Gastroesophageal sphincter (tissue), 4 donors: ENCODE results near the gene ACOT4. TPM values are rescaled to one million over a fixed set of nuclear protein-coding genes. Genes with fewer than 3 reads are reported as not detected.
A peak's percentile ranks its signal among the peaks of the same experiment; 100 is the strongest.
"Not testable (repeated sequence)": the region's sequence is repeated elsewhere in the genome, so short reads cannot be mapped to it uniquely, and the experiment has no call there.

Experiments used
- ATAC-seq: fragments of 150-250 bp; one replicate; pipeline ENCODE4 v1.9.1; 2016; ENCODE audit warnings: mild to moderate bottlenecking, moderate library complexity
- H3K27ac ChIP-seq, 4 donors: fragments of 200-600 bp; sonication (generic) in 3 of 4; 1 replicate in 3 of 4; 2 replicates in 1 of 4; pipeline ENCODE4 v1.5.1; 2016 to 2019
- H3K27me3 ChIP-seq: fragments of 200-600 bp; sonication (generic); one replicate; pipeline ENCODE4 v1.5.1; 2019
- H3K36me3 ChIP-seq, 2 donors: fragments of 200-600 bp; sonication (generic); one replicate each; pipeline ENCODE4 v1.5.1; 2019; ENCODE audit warnings: control low read depth in 1 of 2
- H3K4me1 ChIP-seq, 3 donors: fragments of 200-600 bp; sonication (generic); 1 replicate in 2 of 3; 2 replicates in 1 of 3; pipeline ENCODE4 v1.5.1; 2016 to 2019; ENCODE audit warnings: control low read depth in 2 of 3
- H3K4me3 ChIP-seq, 2 donors: fragments of 200-600 bp; sonication (generic); one replicate each; pipeline ENCODE4 v1.5.1; 2019; ENCODE audit warnings: mild to moderate bottlenecking in 1 of 2, moderate library complexity in 1 of 2
- H3K9me3 ChIP-seq, 3 donors: fragments of 200-600 bp; sonication (generic); one replicate each; pipeline ENCODE4 v1.5.1; 2017 to 2019; ENCODE audit warnings: control low read depth in 2 of 3
- EP300 ChIP-seq: sonication (generic); formaldehyde crosslinking; IDR thresholded peaks from one replicate; pipeline ENCODE4 v1.6.1; 2017; ENCODE audit warnings: antibody characterized with exemption, mild to moderate bottlenecking
- POLR2A ChIP-seq, 2 donors: fragments of 450-650 bp; IDR thresholded peaks; one replicate each; pipeline ENCODE4 v1.6.1; 2017; ENCODE audit warnings: antibody characterized with exemption in 2 of 2, mild to moderate bottlenecking in 2 of 2, moderate library complexity in 1 of 2
- POLR2AphosphoS5 ChIP-seq: sonication (generic); formaldehyde crosslinking; IDR thresholded peaks from one replicate; pipeline ENCODE4 v1.6.1; 2017; ENCODE audit warnings: antibody characterized with exemption
- WGBS, 2 donors: methylation state at CpG; one replicate each; pipeline ENCODE4 v1.1.5; 2018; ENCODE audit warnings: low coverage in 1 of 2; 5-methylcytosine and 5-hydroxymethylcytosine counted together
- total RNA-seq, 4 donors: library from RNA; depleted of rRNA; stranded (reverse); fragments of >200 nt; gene quantifications; one replicate each; pipeline ENCODE4 v1.1.0, GENCODE V29; 2016
- TF ChIP-seq, protein P1 (sequence below), 4 experiments: fragments of 200-600 bp in 2 of 4; fragments of 450-650 bp in 2 of 4; sonication (generic) in 1 of 4; IDR thresholded peaks; one replicate each; pipeline ENCODE4 v1.5.1; 2017 to 2019; ENCODE audit warnings: antibody characterized with exemption in 4 of 4, mild to moderate bottlenecking in 2 of 4, moderate library complexity in 2 of 4

Gene ACOT4, protein sequence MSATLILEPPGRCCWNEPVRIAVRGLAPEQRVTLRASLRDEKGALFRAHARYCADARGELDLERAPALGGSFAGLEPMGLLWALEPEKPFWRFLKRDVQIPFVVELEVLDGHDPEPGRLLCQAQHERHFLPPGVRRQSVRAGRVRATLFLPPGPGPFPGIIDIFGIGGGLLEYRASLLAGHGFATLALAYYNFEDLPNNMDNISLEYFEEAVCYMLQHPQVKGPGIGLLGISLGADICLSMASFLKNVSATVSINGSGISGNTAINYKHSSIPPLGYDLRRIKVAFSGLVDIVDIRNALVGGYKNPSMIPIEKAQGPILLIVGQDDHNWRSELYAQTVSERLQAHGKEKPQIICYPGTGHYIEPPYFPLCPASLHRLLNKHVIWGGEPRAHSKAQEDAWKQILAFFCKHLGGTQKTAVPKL
- under 1 TPM in 2 of 4 donors, not detected in 2; 0.31 to 0.50 TPM for total RNA-seq

DNA sequence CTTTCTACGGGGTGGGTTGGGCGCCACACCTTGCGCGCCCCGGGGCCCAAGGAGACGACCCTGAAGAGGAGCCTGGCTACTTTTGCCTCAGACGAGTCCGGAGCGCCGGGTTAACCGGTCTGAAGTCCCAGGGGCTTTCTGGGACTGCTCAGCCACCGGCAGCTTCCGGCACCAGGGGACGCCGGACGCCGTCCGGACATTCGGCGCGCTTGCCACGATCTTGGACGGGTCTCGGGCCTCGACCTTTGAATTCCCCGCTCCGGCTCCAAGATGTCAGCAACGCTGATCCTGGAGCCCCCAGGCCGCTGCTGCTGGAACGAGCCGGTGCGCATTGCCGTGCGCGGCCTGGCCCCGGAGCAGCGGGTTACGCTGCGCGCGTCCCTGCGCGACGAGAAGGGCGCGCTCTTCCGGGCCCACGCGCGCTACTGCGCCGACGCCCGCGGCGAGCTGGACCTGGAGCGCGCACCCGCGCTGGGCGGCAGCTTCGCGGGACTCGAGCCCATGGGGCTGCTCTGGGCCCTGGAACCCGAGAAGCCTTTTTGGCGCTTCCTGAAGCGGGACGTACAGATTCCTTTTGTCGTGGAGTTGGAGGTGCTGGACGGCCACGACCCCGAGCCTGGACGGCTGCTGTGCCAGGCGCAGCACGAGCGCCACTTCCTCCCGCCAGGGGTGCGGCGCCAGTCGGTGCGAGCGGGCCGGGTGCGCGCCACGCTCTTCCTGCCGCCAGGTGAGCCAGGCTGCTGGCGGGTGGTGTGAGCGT lies at the start of gene ACOT4:
Gene ACOT4 (plus strand): TSS at position 184 of the 760 bp plus-strand sequence. CDS start 87 bp downstream, at position 271.
- ATAC-seq = peak; percentile 72
- Histone ChIP-seq H3K27me3 (no peaks in the 10 kb centered on the region), H3K27ac (peak within 1 kb of the TSS in 2 of 4 donors; percentile 27 to 47), H3K4me1 (peaks cover 0 to 11% (median 0%) of the 10 kb centered on the region in 3 donors), H3K9me3 (no peaks in the 10 kb centered on the region), H3K36me3 (peaks cover 0 to 5% of the 10 kb centered on the region in 2 donors), H3K4me3 (peak within 1 kb of the TSS; percentile 32 to 57)
- no peak for TF ChIP-seq POLR2AphosphoS5
- TF ChIP-seq, protein P1, sequence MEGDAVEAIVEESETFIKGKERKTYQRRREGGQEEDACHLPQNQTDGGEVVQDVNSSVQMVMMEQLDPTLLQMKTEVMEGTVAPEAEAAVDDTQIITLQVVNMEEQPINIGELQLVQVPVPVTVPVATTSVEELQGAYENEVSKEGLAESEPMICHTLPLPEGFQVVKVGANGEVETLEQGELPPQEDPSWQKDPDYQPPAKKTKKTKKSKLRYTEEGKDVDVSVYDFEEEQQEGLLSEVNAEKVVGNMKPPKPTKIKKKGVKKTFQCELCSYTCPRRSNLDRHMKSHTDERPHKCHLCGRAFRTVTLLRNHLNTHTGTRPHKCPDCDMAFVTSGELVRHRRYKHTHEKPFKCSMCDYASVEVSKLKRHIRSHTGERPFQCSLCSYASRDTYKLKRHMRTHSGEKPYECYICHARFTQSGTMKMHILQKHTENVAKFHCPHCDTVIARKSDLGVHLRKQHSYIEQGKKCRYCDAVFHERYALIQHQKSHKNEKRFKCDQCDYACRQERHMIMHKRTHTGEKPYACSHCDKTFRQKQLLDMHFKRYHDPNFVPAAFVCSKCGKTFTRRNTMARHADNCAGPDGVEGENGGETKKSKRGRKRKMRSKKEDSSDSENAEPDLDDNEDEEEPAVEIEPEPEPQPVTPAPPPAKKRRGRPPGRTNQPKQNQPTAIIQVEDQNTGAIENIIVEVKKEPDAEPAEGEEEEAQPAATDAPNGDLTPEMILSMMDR (IDR thresholded peaks at IDR 0.05) = peak in 2 of 4 experiments; percentile 6 to 26
- no CpG with 5 or more reads among the region's 89 CpGs for WGBS, 2 donors

DNA sequence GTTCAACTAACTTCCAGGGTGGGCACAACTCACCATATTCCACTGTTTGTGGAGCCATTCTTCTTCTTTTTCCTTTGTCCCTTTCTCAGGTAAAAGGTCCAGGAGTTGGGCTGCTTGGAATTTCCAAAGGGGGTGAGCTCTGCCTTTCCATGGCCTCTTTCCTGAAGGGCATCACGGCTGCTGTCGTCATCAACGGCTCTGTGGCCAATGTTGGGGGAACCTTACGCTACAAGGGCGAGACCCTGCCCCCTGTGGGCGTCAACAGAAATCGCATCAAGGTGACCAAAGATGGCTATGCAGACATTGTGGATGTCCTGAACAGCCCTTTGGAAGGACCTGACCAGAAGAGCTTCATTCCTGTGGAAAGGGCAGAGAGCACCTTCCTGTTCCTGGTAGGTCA lies 48.7 kb upstream of the ACOT4 start:
- ATAC-seq = not testable (repeated sequence)

DNA sequence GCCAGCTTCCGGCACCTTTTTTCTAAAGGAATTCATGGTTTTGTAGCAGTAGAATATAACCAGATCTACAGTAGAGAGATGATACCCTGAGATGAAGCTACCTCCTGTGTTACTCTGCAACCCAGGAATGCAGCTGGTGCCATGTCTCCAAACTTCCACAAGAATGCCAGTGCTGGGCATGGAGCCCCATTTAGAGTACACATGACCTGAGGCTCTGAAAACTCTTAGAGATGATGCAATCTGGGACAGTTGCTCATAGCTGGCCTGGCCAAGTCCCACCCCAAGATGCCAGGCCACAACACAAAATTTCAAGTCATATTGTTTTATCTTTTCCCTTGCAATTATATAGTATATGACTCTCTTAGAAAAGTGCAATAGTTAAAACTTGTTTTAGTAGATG lies 46.3 kb upstream of the ACOT4 start:
- H3K4me3 ChIP-seq, H3K27me3 ChIP-seq, H3K36me3 ChIP-seq, H3K27ac ChIP-seq, H3K9me3 ChIP-seq, H3K4me1 ChIP-seq: not testable (repeated sequence)
- WGBS, 2 donors = no CpG with 5 or more reads among the region's 1 CpG
- peak; percentile 71 for ATAC-seq

More for the DNA sequence above, 48.7 kb upstream of the ACOT4 start:
- H3K36me3 ChIP-seq, H3K4me3 ChIP-seq, H3K4me1 ChIP-seq, H3K27me3 ChIP-seq, H3K9me3 ChIP-seq, H3K27ac ChIP-seq: not testable (repeated sequence)
- WGBS, 2 donors = no CpG with 5 or more reads among the region's 7 CpGs

DNA sequence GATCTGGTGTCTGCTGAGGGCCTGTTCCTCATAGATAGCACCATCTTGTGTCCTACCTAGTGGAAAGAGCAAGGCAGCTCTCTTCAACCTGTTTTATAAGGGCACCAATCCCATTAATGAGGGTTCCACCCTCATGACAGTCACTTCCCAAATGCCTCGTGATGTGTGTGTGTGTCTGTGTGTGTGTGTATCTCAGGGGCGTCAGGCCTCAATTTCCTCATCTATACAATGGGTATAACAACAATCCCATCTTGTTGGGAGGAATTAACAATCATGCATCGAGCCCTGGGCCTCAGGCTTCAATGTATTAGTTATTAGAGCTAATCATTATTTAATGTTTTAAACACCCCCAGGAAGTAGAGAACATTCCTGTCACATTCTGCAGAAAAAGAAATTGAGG lies 42.6 kb upstream of the ACOT4 start:
- not testable (repeated sequence) for H3K27ac ChIP-seq, H3K27me3 ChIP-seq, H3K4me1 ChIP-seq, ATAC-seq, H3K4me3 ChIP-seq, H3K9me3 ChIP-seq, H3K36me3 ChIP-seq
- WGBS, 2 donors = no CpG with 5 or more reads among the region's 3 CpGs

DNA sequence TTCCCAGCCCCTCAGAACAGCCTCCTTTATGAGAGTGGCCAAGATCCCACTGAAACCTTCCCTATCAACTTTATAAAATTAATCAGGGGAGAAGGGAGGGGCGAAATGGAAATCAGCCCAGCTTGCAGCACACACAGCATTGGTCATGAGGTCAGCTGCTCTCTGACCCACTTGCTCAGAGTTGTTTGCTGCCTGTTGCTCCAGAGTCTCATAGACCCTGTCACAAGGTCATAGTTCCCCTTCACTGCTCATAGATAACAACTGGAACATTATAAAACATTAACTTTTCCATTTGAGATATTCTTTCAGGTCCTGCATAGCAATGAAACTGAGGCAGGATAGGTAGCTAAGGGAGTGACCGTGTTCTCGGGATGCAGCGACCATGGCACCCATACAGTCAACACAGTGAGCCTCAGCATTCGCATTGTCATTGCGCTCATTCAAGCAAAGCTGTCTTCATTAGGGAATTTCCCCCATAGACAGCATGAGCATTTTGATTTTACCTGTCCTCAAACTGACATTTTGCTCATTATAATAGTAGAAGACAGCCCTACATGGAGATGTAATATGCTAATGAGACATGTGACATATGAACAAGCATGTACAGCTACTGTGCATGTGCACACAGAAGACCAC lies 41.7 kb upstream of the ACOT4 start:
- H3K27ac ChIP-seq, H3K4me3 ChIP-seq, ATAC-seq, H3K27me3 ChIP-seq, H3K36me3 ChIP-seq, H3K4me1 ChIP-seq, H3K9me3 ChIP-seq: not testable (repeated sequence)
- no CpG with 5 or more reads among the region's 6 CpGs for WGBS, 2 donors

DNA sequence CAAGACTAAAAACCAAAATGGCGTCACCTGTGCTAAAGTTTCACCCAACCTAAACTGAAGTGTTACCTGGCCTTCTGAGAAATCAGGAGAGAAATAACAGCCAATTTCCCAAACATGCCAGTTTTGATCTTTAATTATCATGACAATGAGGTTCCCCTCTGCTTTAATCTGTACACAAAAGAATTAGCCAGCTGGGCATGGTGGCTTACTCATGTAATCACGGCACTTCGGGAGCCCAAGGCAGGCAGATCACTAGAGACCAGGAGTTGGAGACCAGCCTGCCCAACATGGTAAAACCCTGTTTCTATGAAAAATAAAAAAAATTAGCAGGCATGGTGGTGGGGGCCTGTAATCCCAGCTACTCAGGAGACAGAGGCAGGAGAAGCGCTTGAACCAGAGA lies 37.8 kb upstream of the ACOT4 start:
- Histone ChIP-seq H3K4me3 (no peak overlapping the region), H3K36me3 (no peaks in the 10 kb centered on the region), H3K27me3 (no peaks in the 10 kb centered on the region), H3K9me3 (no peaks in the 10 kb centered on the region), H3K27ac (no peak overlapping the region), H3K4me1 (no peaks in the 10 kb centered on the region)
- ATAC-seq = no peak
- TF ChIP-seq EP300 (no peak), POLR2AphosphoS5 (no peak), POLR2A (IDR thresholded peaks at IDR 0.05) (no peak)
- TF ChIP-seq, protein P1 (IDR thresholded peaks at IDR 0.05) = no peak
- 100% methylated on average over 1 of the region's 4 CpGs for WGBS, 2 donors

DNA sequence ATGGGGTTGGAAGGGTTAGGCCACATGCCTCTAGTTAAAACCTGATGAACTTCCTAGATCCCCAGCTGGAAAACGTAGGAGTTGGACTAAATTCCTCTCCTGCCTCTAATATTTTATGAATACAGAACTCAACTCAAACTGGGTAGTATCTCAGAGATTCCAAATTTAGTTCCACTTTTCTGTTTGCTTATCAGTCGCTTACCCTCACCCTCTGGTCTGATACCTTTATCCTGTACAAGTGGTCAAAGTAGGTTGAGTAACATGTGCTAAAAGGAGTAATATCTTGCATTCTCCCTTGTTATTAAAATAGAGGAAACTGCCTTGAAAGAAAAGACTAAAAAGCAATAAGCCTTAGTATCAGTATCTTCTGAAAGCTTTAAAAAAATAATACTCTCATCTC lies 34.5 kb upstream of the ACOT4 start:
- ATAC-seq, H3K36me3 ChIP-seq, H3K9me3 ChIP-seq, H3K4me3 ChIP-seq, H3K27me3 ChIP-seq, H3K27ac ChIP-seq, H3K4me1 ChIP-seq: not testable (repeated sequence)
- WGBS, 2 donors = 29% methylated on average over 1 of the region's 2 CpGs; no CpG with 5 or more reads in 1 of the 2 donors

DNA sequence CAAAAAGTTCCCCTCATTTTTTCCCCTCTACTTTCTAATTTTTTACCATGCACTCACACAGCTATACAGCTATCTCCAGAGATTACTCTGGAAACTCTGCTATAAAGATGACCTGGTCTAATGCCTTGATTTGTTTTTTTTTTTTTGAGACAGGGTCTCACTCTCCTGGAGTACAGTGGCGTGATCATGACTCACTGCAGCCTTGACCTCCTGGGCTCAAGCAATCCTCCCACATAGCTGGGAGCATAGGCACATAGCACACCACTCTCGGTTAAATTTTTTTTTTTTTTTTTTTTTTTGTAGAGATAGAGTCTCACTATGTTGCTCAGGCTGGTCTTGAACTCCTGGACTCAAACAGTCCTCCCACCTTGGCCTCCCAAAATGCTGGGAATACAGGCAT lies 33.4 kb upstream of the ACOT4 start:
- not testable (repeated sequence) for ATAC-seq, H3K9me3 ChIP-seq, H3K36me3 ChIP-seq, H3K27ac ChIP-seq, H3K27me3 ChIP-seq, H3K4me1 ChIP-seq, H3K4me3 ChIP-seq
- no CpG with 5 or more reads among the region's 2 CpGs for WGBS, 2 donors

DNA sequence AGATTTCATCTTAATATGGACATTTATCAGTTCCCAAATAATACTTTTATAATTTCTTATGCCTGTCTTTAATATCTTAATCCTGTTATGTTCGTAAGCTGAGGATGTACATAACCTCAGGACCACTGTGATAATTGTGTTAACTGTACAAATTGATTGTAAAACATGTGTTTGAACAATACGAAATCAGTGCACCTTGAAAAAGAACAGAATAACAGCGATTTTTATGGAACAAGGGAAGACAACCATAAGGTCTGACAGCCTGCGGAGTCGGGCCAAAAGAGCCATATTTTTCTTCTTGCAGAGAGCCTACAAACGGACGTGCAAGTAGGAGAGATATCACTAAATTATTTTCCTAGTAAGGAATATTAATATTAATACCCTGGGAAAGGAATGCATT lies 29.4 kb upstream of the ACOT4 start:
- H3K4me3 ChIP-seq, H3K27me3 ChIP-seq, H3K27ac ChIP-seq, H3K36me3 ChIP-seq, H3K9me3 ChIP-seq, H3K4me1 ChIP-seq, ATAC-seq: not testable (repeated sequence)
- WGBS, 2 donors = 95 to 96% methylated on average over 7 of the region's 7 CpGs

DNA sequence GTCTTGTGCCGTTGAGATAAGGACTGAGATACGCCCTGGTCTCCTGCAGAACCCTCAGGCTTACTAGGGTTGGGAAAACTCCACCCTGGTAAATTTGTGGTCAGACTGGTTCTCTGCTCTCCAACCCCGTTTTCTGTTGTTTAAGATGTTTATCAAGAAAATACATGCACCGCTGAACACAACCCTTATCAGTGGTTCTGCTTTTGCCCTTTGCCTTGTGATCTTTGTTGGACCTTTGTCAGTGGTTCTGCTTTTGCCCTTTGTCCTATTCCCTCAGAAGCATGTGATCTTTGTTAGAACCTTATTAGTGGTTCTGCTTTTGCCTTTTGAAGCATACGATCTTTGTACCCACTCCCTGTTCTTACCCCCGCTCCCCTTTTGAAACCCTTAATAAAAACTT lies 29.0 kb upstream of the ACOT4 start:
- not testable (repeated sequence) for H3K36me3 ChIP-seq, H3K27me3 ChIP-seq, H3K27ac ChIP-seq, H3K4me1 ChIP-seq, H3K4me3 ChIP-seq, ATAC-seq, H3K9me3 ChIP-seq
- WGBS, 2 donors = 97 to 100% methylated on average over 2 to 6 of the region's 6 CpGs
